C4-2B (cell line): ENCODE data around the gene USP38.

Experiments
- H3K27ac ChIP-seq: fragments of 450-650 bp; 2 replicates; pipeline ENCODE4 v1.5.1; 2017
- ZFX ChIP-seq: fragments of 450-650 bp; IDR thresholded peaks from 2 replicates; pipeline ENCODE4 v1.6.1; 2017
- TF ChIP-seq, protein P1 (sequence below): fragments of 450-650 bp; conservative IDR thresholded peaks from 2 replicates; pipeline ENCODE4 v1.5.1; 2017; ENCODE audit warnings: mild to moderate bottlenecking

Gene USP38

GRCh38 chr4:143189528-143189927, 4.8 kb downstream of the USP38 start:
- TF ChIP-seq, protein P1, sequence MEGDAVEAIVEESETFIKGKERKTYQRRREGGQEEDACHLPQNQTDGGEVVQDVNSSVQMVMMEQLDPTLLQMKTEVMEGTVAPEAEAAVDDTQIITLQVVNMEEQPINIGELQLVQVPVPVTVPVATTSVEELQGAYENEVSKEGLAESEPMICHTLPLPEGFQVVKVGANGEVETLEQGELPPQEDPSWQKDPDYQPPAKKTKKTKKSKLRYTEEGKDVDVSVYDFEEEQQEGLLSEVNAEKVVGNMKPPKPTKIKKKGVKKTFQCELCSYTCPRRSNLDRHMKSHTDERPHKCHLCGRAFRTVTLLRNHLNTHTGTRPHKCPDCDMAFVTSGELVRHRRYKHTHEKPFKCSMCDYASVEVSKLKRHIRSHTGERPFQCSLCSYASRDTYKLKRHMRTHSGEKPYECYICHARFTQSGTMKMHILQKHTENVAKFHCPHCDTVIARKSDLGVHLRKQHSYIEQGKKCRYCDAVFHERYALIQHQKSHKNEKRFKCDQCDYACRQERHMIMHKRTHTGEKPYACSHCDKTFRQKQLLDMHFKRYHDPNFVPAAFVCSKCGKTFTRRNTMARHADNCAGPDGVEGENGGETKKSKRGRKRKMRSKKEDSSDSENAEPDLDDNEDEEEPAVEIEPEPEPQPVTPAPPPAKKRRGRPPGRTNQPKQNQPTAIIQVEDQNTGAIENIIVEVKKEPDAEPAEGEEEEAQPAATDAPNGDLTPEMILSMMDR, result no peak
- no peak overlapping the region for H3K27ac ChIP-seq

GRCh38 chr4:143195581-143195980, 10.9 kb downstream of the USP38 start:
- no peak for TF ChIP-seq ZFX
- TF ChIP-seq, protein P1, result no peak
- H3K27ac ChIP-seq, result no peak overlapping the region

DNA sequence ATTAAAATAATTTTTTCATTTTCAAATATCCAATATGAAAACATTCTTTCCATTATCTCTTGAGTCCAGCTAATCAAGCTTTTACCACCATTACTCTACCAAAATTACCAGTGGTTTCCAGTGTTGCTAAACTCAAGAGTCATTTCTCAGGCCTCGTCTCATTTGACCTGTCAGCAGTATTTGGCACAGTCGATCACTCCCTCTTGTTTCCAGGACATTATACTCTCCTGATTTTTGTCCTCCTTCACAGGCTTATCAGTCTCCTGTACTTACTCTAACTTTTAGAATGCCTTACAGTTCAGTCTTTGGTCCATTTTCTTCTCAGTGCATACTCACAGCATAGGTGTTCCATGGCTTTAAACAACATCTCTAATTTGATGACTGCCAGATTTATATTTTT, 11.6 kb downstream of the USP38 start:
- H3K27ac ChIP-seq, result no peak overlapping the region
- TF ChIP-seq ZFX, result no peak
- TF ChIP-seq, protein P1, result no peak

- TF ChIP-seq, protein P1, result no peak
- no peak for TF ChIP-seq ZFX
- H3K27ac ChIP-seq, result no peak overlapping the region
Observed at GRCh38 chr4:143199503-143199902, 14.8 kb downstream of the USP38 start.

GRCh38 chr4:143202824-143203223, 18.1 kb downstream of the USP38 start:
- TF ChIP-seq ZFX, result no peak
- TF ChIP-seq, protein P1, result peak; percentile 43
- no peak overlapping the region for H3K27ac ChIP-seq

DNA sequence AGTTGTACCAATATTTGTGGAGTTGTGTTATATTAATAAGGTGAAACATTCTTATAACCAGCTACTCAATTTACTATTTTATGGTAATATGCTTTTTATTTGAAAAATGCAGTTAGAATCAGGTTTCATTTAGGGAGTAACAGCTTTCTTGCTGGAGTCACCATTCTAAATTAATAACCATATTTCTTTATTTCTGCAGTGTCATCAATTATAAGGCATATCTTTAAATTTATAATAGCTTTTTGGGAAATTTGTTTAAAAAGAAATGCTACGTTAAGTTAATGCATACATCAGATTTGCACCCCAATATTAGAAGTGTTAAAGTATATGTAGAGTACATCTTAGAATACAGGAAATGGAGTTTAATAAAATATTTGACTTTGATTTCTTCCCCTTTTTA, 18.9 kb downstream of the USP38 start:
- no peak for TF ChIP-seq ZFX
- TF ChIP-seq, protein P1, result no peak
- no peak overlapping the region for H3K27ac ChIP-seq

DNA sequence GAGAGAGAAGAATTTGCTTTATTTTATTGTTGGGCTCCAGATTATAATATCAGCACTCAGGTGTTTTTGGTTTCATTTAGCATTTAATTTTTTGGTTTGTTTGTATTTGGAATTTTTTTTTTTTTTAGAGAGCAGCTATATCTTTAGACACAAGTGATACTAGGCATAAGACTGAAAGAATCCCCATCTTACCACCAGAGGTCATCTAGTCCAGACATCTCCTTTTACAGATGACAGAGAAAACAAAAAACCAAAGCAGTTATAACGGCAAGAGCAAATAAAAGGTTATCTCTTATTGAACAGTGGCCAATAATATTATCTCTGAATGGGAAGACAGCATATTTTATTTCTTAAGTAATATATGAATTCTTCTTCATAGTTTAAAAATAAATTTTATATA, 22.8 kb downstream of the USP38 start:
- TF ChIP-seq, protein P1, result peak; percentile 46
- no peak for TF ChIP-seq ZFX
- H3K27ac ChIP-seq, result no peak overlapping the region
